Hematopoietic multipotent progenitor cell treated with erythropoietin and hydrocortisone succinate and interleukin-3 and kit ligand, for 8 days (in vitro differentiated cells): ENCODE measurements around the gene PPP1R27.
A peak's percentile ranks its signal among the peaks of the same experiment; 100 is the strongest.
"Not testable (repeated sequence)": the region's sequence is repeated elsewhere in the genome, so short reads cannot be mapped to it uniquely, and the experiment has no call there.

ENCODE experiments used
- DNase-seq: peaks from one replicate; pipeline ENCODE4 v3.0.0-alpha.2; 2015

The PPP1R27 gene

DNA sequence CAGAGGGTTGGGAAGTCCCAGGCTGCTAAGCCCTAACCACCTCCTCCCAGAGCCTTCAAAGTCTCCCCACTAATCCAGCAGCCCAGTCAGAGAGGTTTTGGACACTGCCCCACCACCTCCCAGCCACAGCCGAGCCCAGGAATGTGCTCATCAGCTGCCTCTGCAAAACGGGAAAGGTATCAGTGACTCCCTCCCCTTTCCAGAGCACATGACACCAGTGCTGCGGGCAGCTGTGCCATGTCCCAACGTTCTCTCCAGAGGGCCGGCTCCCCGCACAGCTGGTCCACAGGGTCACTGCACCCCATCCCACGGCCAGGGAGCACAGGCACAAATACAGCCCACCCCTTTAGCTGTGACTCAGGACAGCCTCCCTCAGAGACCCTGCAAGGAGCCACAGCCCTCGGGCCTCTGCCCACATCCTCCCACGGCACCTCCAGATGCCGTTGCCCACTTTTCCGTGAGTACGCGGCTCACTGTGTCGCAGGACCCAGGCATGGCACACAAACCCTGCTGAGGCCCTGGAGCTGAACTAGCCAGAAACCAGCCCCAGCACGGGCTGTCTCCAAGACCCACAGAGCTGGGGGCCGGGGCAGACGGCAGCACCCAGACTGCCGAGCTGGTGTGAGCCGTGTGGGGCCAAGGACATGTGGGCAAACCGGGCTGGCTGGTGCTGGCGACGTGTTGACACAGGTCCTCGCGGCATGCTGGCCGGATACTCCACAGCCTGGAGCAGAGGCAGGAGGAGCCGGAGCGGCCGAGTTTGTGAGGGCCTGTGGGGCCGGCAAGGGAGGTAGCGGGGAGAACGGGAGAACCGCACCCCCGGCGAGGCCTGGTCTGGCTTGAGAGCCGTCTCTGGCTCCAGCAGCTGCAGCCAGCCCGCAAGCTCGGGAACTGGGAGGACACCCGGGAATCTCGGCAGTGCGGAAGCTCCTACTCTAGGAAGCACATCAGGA is 6.3 kb upstream of the PPP1R27 start:
- DNase-seq: no peak

DNA sequence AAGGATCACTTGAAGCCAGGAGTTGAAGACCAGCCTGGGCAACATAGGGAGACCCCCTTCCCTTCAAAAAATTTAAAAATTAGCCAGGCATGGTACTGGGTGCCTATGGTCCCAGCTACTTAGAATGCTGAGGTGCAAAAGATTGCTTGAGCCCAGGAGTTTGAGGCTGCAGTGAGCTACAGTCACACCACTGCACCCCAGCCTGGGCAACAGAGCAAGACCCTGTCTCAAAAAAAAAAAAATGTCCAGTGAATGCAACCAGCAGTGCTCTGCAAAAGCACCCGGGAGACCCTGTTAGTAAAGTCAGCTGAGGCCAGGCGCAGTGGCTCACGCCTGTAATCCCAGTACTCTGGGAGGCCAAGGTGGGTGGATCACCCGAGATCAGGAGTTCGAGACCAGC is 5.2 kb upstream of the PPP1R27 start:
- not testable (repeated sequence) for DNase-seq

DNA sequence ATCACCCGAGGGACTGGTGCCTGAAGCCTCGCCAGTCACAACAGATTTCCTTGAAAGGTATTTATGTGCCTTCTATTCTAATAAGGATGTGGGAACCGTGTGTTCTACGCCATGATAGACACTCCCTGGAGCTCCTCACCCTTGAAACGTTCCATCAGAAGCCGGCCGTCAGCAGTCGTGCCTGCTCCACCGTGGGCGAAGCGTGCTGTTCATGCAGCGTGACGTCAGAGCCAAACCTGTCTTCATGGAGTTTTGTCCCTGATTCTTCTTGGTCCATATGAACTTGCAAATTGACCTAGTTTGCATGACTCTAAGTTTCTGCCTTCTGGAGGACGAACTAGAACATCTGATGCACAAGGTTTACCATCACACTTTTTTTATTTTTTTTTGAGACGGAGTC is 4.5 kb upstream of the PPP1R27 start:
- no peak for DNase-seq

DNA sequence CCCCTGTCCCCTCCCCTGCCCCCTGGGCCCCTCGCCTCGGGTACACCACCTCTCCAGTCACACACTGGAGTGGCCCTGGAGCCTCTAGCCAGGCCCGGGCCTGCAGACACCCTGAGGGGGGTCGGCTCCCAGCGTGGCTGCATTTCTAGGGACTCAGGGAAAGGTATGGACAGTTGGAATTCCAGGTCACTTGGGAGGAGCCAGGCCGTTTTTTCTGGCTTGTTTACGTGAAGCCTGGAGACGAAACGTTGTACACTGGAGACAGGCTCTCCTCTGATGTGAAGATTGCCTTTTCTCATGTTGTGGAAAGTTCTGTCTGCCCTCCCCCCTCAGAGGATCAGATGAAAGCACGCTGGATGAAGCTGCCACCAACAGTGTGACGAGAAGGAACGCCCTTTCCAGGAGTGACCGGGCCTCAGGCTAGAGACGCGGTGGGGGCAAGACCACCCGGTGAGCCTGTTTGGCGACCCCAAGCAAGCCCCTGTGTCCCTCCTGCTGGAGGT is 4.0 kb upstream of the PPP1R27 start:
- no peak for DNase-seq

DNA sequence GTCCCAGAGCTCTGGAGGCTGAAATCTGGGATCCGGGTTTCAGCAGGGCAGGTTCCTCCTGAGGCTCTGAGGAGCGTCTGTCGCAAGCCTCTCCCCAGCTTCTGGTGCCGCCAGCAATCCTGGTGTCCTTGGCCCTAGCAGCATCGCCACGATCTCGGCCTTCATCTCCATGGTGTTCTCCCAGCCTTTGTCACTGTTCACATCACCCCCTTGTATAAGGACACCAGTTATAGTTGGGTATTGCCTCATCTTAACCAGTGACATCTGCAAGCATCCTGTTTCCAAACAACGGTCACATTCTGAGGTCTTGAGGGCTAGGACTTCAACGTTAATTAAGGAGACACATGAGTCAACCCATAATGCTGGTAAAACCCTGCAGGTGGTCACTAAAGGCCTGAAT is 2.8 kb upstream of the PPP1R27 start:
- DNase-seq: peak; percentile 44

DNA sequence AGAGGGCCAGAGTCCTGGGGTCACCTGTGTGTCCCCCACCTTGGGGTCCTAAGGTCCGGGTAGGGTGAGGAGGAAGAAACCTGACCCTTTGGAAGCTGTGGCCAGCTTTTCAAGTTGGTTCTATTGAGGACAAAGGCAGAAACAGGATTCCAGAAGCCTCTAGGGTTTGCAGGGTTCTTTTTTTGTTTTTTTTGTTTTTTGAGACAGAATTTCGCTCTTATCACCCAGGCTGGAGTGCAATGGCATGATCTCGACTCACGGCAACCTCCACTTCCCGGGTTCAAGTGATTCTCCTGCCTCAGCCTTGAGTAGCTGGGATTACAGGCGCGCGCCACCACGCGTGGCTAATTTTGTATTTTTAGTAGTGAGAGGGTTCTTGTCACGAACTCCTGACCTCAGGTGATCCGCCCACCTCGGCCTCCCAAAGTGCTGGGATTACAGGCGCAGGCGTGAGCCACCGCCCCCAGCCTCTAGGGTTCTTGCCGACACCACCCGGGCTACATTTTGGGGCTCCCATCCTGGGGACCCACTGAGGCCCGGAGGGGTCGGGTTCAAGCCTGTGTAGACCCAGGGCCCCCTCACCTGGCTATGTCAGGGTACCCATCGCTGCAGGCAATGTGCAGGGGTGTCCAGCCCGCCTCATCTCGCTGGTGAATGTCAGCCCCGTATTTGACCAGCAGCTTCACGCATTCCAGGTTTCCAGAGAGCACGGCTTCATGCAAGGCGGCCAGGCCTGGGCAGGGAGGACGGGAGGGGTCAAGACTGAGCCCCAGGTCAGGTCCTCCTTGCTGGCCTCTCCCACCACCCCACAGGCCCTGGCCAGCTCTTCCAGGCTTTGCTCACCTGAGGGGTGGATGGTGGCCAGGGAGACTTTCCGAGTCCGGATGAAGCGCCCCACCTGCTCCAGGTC is 674 bp downstream of the PPP1R27 start:
- DNase-seq: no peak

DNA sequence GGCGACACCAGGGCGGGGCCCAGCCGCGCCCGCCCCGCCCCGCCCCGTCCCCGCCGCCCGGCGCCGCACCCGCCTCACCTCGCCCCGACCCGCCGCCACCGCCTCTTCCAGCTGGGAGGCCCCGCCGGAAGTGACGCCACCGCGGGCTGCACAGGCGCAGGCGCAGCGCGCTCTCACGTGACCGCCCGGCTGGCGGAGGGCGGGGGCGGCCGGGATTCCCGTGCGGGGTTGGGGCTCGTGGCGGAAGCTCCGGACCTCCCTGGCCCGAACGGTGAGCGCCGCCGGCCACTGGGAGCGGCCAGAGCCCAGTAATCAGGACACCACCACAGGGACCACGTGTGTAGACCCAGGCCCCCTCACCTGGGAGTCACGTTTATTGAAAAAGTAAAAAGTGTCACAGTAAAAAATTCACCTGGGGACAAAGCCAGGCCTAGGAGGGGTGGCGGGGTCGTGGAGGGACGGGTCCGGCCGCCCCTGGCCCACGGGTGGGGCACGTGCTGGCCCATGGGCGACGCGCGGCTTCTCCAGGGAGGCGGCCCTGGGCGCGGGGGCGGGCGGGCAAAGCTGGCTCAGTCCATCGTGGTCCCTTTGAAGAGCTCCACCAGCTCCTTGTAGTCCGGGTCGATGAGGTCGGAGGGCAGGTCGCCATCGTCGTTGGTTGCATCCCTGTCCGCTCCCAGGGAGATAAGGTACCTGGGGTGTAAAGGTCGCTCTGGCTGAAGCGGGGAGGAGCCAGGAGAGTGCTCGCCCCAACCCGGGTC is 1.5 kb downstream of the PPP1R27 start, which contains the start of gene MCRIP1:
Gene MCRIP1, minus strand, starts transcription at position 132 of the 761 bp plus-strand sequence. CDS start 8,785 bp downstream, outside the sequence.
- peak; percentile 92 for DNase-seq

DNA sequence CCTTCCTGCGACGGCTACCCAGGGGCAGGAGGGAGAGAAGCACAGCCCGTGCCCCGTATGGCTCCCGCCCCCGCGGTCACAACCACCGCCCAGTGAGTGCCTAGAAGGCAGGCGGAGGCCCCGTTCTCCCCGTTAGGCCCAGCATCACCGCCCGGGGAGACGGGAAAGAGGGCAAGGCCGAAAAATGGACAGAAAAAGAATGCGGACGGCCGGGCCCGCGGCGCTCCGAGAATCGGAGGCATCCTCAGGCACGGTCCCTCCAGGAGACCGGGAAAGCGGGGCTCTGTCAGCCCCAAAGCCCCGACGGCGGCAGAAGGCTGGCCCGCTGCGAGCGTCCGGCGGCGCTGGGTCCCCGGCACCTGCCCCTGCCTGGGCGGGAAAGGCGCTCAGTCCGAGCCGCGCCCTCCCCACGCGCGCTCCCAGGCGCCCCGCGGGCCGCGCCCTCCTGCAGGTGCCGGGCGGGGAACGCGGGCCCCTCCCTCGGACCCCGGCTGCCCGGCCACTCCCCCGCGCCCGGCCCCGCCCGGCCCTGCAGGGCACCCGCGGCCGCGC is 2.2 kb downstream of the PPP1R27 start:
- DNase-seq: peak; percentile 52

DNA sequence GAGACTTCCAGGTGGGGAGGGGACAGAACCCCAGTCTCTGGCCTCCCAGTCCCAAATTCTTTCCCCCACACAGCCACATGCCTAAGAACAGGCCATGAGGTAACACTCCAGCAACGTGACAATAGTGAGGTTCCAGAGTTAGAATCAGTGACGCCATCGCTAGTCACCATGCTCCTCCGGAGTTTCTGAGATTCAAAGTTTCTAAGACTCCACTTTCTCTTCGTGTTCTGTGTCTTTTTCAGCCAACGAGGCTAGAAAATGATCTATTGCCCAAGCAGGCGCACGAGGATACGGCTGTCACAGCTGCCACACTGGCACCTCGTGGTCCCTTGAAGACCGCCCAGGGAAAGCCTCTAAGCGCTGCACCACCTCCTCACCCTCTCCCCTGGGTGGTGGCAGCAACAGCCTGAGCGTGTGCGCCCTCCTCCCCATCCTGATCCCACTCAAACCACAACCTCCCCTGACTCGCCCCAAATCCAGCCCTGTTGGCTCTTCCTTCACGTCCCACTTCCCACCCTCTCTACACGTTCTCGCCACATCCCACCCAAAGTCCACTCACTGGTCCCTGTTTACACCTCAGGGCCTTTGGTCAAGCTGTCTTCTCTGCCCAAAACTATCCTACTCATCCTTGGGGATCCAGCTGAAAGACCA is 2.8 kb downstream of the PPP1R27 start:
- peak; percentile 59 for DNase-seq

DNA sequence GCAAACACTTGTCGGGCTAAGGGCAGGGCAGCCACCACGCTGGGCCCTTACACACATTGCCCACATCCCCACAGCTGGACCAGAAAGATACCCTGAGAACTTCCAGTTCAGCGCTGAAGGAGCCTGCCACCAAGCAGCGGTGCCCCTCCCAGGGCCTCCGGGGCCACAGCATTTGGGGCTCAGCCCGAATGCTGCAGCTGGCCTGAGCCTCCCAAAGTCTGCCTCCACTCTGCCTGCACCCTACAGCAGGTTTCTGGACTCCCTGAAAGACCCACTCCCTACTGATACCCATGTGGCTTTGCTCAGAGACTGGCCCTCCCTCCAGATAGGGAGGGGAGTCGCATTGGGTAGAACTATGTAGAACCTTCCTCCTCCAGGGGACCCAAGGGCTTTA is 3.3 kb downstream of the PPP1R27 start:
- peak; percentile 81 for DNase-seq

DNA sequence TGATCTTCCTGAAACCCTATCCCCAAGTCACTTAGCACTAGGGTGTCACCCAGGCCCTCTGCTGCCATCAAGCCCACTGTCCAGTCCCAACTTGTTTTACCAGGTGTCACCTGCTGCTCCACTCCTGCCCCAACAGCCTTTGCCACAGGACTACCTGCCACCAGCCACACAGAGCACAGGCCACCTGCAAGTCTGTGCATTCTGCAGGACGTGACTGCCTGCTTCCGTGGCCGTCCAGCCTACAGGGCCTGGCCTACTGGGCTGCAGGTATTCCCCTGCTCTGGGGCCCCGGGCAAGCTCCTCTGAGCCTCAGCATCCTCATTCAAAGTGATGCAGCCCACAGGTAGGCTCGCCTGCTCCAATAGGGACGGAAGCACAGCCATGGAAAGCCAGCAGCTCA is 5.0 kb downstream of the PPP1R27 start:
- DNase-seq: no peak

DNA sequence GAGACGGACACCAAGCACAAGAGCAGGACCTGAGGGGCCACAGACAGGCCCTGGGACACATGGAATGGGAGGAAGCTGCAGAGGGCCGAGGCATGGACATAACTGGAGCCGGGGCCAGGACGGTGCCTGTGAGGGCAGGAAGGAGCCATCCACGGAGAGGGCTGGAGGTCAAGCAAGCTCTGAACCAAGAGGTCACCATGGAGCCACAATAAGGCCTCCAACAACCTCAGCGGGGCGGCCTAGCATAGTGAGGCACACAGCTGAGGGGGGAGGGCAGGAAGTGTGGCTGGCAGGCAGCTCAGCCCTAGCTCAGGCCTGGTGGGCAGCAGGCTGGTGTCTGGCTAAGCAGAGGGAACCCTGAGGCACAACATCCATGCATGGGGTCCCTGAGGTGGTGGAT is 6.2 kb downstream of the PPP1R27 start:
- DNase-seq: no peak

DNA sequence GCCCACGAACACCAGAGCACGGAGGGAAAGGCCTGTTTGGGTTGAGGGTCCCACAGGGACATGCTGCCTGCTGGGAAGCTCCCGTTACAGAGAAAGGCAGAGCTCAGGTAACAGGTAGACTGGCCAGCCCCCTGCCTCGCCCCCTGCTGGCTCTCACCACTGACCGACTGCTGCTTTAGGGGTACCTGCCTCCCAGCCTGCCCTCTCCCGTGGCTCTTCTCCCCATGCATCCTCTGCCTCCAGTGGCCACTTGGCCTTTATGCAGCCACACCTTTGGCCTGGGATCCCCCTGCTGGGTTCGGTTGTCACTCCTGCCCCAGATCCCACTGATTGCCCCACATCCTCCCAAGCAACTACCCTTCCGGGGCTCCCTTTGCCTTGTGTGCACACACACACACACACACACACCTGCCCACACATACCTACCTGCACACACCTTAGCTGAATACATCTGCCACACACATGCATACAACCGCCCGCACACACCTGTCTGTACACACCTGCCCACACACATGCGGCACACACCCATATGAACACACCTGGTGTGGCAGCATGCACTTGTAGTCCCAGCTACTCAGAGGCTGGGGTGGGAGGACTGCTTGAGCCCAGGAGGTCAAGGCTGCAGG is 8.9 kb downstream of the PPP1R27 start:
- no peak for DNase-seq

DNA sequence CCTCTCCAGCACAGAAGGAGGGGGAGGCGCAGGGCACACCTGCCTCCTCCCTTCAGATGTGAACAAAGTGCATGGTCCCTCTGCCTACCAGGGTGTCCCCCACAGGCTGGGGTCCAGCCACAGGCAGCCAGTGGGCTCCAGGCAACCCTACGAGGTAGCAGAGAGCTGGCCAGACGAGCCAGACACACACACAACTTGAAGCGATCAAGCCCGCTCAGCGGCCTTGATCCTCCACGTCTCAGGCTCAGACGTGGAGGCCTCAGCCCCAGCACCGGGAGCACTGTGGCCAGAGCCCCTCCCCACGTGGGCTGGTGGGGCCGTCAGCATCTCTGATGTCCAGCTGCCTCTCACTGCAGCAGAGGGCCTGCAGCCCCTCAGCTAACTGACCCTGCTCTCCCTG is 10.3 kb downstream of the PPP1R27 start:
- no peak for DNase-seq

DNA sequence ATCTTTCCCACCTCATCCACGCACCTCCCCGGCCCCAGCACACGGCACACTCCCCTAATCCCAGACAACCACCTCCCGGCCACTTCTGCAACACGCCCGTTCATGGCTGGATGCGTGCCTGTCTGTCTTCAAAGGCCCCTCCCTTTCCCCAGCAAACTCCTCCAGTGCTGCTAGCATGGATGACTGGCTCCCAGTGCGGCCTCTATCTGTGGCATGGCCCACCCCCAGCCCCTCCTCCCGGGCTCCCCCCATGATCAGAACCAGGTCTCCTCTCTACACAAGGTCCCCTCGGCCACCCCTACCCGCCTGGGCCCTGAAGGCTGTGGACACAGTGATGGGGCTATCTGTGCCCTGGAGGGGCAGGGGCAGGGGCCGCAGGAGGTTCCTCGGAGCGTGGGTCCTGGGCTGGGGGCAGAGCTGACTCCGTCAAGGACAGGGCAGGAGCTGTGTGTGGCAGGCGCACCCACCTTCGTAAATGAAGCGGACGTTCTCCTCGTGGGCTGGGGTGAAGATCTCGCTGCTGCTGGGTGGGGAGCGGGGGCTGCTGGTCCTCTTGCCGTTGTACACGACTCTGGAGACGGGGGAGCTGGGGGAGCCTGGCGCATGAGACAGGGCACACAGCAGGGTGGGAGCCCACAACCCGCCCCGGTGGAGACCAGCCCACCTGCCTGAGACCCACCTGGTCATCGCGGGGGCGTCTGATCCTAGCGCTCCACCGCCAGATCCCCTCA is 10.9 kb downstream of the PPP1R27 start:
- DNase-seq: no peak

DNA sequence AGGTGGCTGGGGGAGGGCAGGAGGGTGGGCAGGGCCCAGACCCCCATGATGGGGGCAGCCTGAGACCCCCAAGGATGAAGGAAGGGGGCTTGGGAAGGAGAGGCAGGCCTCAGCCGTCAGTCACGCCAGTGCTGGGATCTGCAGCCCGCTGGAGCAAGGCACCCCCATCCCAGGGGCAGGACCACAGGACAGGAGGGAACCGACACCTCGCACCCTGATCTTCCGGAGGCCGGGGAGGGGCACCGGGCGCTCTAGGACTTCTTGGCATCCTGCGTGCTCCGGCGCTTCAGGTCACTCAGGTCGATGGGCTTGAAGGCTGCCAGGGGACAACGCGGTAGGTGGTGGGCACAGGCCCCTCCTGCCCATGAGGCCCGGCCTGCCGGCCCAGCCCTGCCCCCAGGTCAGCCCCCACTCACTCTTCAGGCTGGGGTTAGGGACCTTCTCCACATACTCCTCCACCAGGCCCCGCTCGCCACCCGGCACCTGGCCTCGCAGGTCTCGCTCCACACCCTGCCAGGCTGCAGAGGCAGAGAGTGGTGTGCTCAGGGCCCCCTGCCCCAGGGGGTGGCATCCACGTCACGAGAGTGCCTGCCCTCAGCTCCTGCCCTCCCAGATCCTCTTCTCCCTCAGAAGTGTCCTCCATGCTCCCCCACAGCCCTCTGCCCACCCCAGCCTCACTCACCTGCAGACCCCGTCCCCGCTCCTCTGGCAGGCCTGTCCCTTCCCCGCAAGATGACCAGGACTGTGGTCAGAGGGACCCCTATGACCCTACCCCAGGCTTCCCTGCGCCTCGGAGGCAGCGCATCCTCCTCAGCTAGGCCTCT is 11.6 kb downstream of the PPP1R27 start:
- no peak for DNase-seq

DNA sequence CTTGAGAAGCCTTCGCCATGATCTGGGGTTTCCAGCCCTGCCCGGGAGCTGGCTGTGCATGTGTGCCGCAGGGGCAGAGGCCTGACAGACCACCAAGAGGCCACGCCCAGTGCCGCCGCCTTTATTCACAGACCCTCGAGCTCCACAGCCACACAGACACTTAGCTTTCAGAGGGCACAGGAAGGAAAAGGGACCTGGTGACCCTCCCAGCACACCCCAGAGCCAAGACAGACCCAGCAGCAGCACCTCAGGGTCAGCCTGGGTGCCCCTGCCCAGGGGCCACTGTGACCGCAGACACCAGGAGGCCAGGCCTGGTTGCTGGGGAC is 12.6 kb downstream of the PPP1R27 start:
- no peak for DNase-seq

DNA sequence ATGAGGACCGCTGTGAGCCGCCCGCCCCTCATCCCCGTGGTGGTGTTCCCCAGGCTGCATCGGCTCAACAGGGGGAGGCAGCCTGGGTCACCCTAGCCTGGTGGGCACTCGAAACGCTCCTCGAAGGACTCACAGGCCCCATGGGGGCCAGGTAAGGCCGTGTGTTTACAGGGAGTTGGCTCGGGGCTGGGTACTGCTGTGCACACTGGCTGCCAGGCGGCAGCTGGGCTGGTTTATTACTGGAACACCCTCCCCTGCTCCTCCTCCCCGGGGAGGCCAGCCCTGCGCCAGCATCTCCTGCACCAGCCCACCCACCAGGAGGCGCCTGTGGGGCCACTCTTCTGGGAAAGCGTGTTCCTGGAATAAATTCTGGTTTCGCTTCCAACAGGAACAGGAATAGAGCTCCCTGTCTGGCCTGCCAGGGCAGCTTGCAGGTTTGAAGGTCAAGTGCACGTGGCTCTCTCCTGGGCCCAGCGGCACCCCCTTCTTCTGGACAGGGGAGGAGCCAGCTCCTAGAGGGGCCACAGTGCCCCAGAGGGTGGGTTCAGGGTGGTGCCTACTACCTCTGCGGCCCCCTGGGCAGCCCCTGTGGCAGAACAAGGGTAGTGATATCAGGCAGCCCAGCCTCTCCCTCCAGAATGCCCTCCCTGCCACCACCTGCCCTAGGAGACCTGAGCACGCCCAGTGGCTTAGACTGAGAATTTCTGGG is 13.1 kb downstream of the PPP1R27 start:
- peak; percentile 91 for DNase-seq

DNA sequence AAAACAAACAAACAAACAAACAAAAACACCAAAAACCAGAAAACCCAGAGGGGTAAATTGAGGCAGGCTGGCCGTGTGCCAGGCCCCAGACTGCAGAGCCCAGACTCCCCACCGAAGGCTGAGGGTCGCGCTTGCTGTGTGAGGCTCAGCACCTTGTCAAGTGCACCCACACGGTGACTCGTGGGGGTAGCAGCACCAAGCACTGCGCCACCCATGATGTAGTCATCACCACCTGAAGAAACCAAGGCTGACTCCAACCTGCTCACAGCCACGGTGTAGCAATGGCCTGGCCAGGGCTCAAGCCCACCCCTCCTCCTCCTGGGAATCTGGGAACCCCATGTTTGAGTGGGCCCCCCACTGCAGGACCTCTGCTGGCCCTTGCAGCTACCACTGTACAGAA is 13.7 kb downstream of the PPP1R27 start:
- no peak for DNase-seq
